OCI-LY7 (cell line): ENCODE results near the gene ZDHHC3. TPM values are rescaled to one million over a fixed set of nuclear protein-coding genes. Genes with fewer than 3 reads are reported as not detected.

Experiments used
- BruUV-seq: library from RNA; stranded (reverse); fragments of 400-500 nt; replicated peaks from 2 replicates; lab custom pipeline; 2021; lab: Mats Ljungman, UMichigan
- CTCF ChIA-PET: fragments of 300-600 bp; sonication (Branson Sonifier 250); formaldehyde crosslinking; loops from one replicate; lab custom pipeline; 2022; ENCODE audit warnings: antibody characterized with exemption; ENCODE audit not compliant: unreplicated experiment; lab: Charles Lee
- POLR2A ChIA-PET: fragments of 300-600 bp; sonication (Branson Sonifier 250); formaldehyde crosslinking; loops from one replicate; lab custom pipeline; 2022; ENCODE audit warnings: antibody characterized with exemption; lab: Charles Lee
- DNase-seq: peaks from one replicate; pipeline ENCODE4 v3.0.0-alpha.2; 2015; ENCODE audit warnings: low spot score
- H2AFZ ChIP-seq: fragments of 200-600 bp; sonication (generic), shearing (Covaris generic); 2 replicates; pipeline ENCODE4 v1.6.1; 2014; ENCODE audit warnings: mild to moderate bottlenecking, antibody characterized with exemption, low read length, moderate library complexity
- H3K27ac ChIP-seq: fragments of 200-600 bp; sonication (generic); 2 replicates; pipeline ENCODE4 v1.5.1; 2014; ENCODE audit warnings: mixed run types, low read depth, mild to moderate bottlenecking, moderate library complexity, low read length, inconsistent platforms; ENCODE audit not compliant: poor library complexity, severe bottlenecking
- H3K36me3 ChIP-seq: fragments of 200-600 bp; sonication (generic); 2 replicates; pipeline ENCODE4 v1.6.1; 2014; ENCODE audit warnings: mild to moderate bottlenecking, antibody characterized with exemption, low read length, moderate library complexity, mixed read lengths; ENCODE audit not compliant: insufficient read depth
- H3K4me1 ChIP-seq: fragments of 200-600 bp; sonication (generic); 2 replicates; pipeline ENCODE4 v1.5.1; 2014; ENCODE audit warnings: mild to moderate bottlenecking, low read length; ENCODE audit not compliant: insufficient read depth, poor library complexity, severe bottlenecking
- H3K4me2 ChIP-seq: fragments of 200-600 bp; sonication (generic); 2 replicates; pipeline ENCODE4 v1.6.1; 2014; ENCODE audit warnings: mild to moderate bottlenecking, low read length
- H3K4me3 ChIP-seq: fragments of 200-600 bp; sonication (generic); 2 replicates; pipeline ENCODE4 v1.5.1; 2014; ENCODE audit warnings: mild to moderate bottlenecking, low read depth, low read length; ENCODE audit not compliant: poor library complexity, severe bottlenecking
- H3K79me2 ChIP-seq: fragments of 200-600 bp; sonication (generic); 2 replicates; pipeline ENCODE4 v1.6.1; 2016; ENCODE audit warnings: low read depth, mild to moderate bottlenecking, low read length, moderate library complexity, mixed read lengths; ENCODE audit not compliant: insufficient read depth
- H3K9me2 ChIP-seq: fragments of 200-600 bp; sonication (generic); 2 replicates; pipeline ENCODE4 v1.6.1; 2016; ENCODE audit warnings: mild to moderate bottlenecking, low read length, mixed read lengths; ENCODE audit not compliant: insufficient read depth
- H3K9me3 ChIP-seq: fragments of 200-600 bp; sonication (generic); 2 replicates; pipeline ENCODE4 v1.6.1; 2014; ENCODE audit warnings: mild to moderate bottlenecking, mixed run types, low read length, mixed read lengths
- H4K20me1 ChIP-seq: fragments of 200-600 bp; sonication (generic); 2 replicates; pipeline ENCODE4 v1.6.1; 2014; ENCODE audit warnings: mild to moderate bottlenecking, antibody characterized with exemption, low read length, moderate library complexity, mixed read lengths; ENCODE audit not compliant: insufficient read depth
- EZH2phosphoT487 ChIP-seq: fragments of 200-600 bp; sonication (generic); IDR thresholded peaks from 2 replicates; pipeline ENCODE4 v1.6.1; 2018; ENCODE audit warnings: low read depth, borderline replicate concordance, mild to moderate bottlenecking, mixed run types, antibody characterized with exemption, low read length, moderate library complexity, mixed read lengths
- intact Hi-C: fragments of 100-400 bp; cut with micrococcal nuclease; formaldehyde crosslinking; loops from one replicate; pipeline ENCODE4 v1.10.0; 2022; ENCODE audit not compliant: unreplicated experiment
- total RNA-seq, 2 experiments: library from RNA; depleted of rRNA in 1 of 2; stranded (reverse); fragments of >200 nt in 1 of 2; shearing (Covaris generic) in 1 of 2; gene quantifications; 2 replicates each; pipeline ENCODE4 v1.2.3, GENCODE V29; 2014 to 2022
- TF ChIP-seq, protein P1 (sequence below): fragments of 200-600 bp; sonication (generic); conservative IDR thresholded peaks from 2 replicates; pipeline ENCODE4 v1.5.1; 2014; ENCODE audit warnings: mild to moderate bottlenecking, antibody characterized with exemption, low read length, moderate library complexity, mixed read lengths

ZDHHC3 gene
- total RNA-seq, 2 experiments from 2014 or later: 53.1 to 53.6 TPM

DNA sequence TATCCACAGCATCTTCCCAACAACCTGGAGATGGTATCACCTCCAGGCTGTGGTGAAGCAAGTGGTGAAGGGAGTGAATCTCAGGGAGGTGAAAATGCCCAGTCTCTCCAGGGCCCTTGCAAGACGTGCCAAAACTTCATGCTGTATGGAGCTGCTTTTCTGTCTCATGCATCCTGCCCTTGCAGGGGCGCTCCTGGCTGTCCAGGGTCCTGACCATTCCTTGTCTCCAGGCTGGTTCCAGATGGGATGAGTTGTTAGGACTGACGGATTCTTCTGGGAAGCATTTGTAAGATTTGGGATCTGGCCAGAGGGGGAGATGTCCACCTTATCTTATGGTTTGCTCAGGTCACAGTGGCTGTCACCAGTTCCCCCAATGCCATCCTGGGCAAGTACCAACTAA is 85.7 kb downstream of the ZDHHC3 start:
- no peak for DNase-seq

DNA sequence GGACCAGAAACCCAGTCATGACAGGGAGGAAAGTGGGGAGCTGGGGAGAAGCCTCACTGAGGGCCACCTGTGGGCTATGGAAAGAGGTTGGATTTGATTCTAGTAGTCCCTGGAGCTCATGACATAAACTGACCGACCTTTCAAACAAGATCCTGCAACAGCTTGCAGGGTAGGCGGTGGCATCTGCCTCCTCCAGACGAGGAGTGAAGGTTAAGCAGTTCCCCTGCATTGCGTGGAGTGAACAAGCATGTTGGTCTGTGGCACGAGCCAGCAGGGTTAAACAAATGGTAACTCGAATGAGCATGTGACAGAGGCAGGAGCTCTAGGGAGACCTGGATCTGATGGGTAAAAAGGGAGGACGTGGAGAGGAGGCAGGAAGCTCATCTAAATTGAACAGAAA is 88.9 kb downstream of the ZDHHC3 start:
- H3K9me2 ChIP-seq: no peaks in the 10 kb centered on the region
- intact Hi-C loops: no loop called here
- no peaks in the 10 kb centered on the region for H3K79me2 ChIP-seq
- no peak overlapping the region for H3K27ac ChIP-seq
- no peaks in the 10 kb centered on the region for H4K20me1 ChIP-seq
- BruUV-seq: no TSS peak
- ChIA-PET POLR2A (interaction anchor here (1.3 kb wide), 1 partner anchor 12 kb away, joined by 3 read pairs; no protein-coding TSS in a partner anchor), CTCF (no interaction called here)
- H3K36me3 ChIP-seq: no peaks in the 10 kb centered on the region
- no peak overlapping the region for H3K4me2 ChIP-seq
- no peaks in the 10 kb centered on the region for H3K9me3 ChIP-seq
- H3K4me1 ChIP-seq: no peaks in the 10 kb centered on the region
- H3K4me3 ChIP-seq: no peak overlapping the region
- no peak overlapping the region for H2AFZ ChIP-seq
- DNase-seq: no peak
- TF ChIP-seq EZH2phosphoT487: no peak
- TF ChIP-seq, protein P1, sequence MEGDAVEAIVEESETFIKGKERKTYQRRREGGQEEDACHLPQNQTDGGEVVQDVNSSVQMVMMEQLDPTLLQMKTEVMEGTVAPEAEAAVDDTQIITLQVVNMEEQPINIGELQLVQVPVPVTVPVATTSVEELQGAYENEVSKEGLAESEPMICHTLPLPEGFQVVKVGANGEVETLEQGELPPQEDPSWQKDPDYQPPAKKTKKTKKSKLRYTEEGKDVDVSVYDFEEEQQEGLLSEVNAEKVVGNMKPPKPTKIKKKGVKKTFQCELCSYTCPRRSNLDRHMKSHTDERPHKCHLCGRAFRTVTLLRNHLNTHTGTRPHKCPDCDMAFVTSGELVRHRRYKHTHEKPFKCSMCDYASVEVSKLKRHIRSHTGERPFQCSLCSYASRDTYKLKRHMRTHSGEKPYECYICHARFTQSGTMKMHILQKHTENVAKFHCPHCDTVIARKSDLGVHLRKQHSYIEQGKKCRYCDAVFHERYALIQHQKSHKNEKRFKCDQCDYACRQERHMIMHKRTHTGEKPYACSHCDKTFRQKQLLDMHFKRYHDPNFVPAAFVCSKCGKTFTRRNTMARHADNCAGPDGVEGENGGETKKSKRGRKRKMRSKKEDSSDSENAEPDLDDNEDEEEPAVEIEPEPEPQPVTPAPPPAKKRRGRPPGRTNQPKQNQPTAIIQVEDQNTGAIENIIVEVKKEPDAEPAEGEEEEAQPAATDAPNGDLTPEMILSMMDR: no peak

More for the DNA sequence above, 85.7 kb downstream of the ZDHHC3 start:
- POLR2A ChIA-PET: no interaction called here
- intact Hi-C loops: no loop called here
- CTCF ChIA-PET: no interaction called here
- BruUV-seq: no TSS peak
- Histone ChIP-seq H3K4me1 (no peaks in the 10 kb centered on the region), H3K36me3 (no peaks in the 10 kb centered on the region), H3K27ac (no peak overlapping the region), H3K9me2 (no peaks in the 10 kb centered on the region), H3K4me3 (no peak overlapping the region), H2AFZ (no peak overlapping the region), H3K9me3 (no peaks in the 10 kb centered on the region), H3K79me2 (no peaks in the 10 kb centered on the region), H3K4me2 (no peak overlapping the region), H4K20me1 (no peaks in the 10 kb centered on the region)
- TF ChIP-seq EZH2phosphoT487: no peak

DNA sequence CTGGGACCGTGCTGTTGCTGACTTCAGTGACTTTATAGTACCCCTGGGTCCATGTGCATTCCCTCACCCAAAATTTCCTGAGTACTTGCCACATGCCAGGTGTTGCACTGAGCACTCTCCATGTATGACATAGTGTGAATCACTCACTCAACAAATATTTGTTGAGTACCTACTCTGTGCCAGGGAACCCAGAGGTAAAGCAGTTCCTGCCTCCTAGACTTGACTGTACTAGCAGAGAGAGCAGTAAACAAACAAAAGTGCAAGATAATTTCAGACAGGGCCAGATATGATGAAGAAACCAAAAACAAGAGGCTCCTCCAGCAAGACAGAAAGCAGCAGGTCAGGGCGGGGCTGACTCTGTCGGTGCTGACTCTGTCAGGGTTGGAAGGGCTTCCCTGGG is 89.4 kb downstream of the ZDHHC3 start:
- Histone ChIP-seq H4K20me1 (no peaks in the 10 kb centered on the region), H3K9me2 (no peaks in the 10 kb centered on the region), H3K9me3 (no peaks in the 10 kb centered on the region), H3K79me2 (no peaks in the 10 kb centered on the region), H3K27ac (no peak overlapping the region), H3K4me1 (no peaks in the 10 kb centered on the region), H3K4me3 (no peak overlapping the region), H2AFZ (no peak overlapping the region), H3K4me2 (no peak overlapping the region), H3K36me3 (no peaks in the 10 kb centered on the region)
- POLR2A ChIA-PET: interaction anchor here (0.5 to 1.3 kb wide), 2 partner anchors 11 to 567 kb away, joined by 3 read pairs; no protein-coding TSS in a partner anchor
- BruUV-seq: no TSS peak
- DNase-seq: no peak
- CTCF ChIA-PET: no interaction called here
- no peak for TF ChIP-seq EZH2phosphoT487
- TF ChIP-seq, protein P1: no peak
- intact Hi-C loops: no loop called here
